Osteocyte (in vitro differentiated cells): ENCODE measurements around the gene CYTH1. TPM values are rescaled to one million over a fixed set of nuclear protein-coding genes. Genes with fewer than 3 reads are reported as not detected.

Experiments
- DNase-seq: peaks from one replicate; pipeline ENCODE4 v3.0.0; 2021; ENCODE audit warnings: mixed read lengths; ENCODE audit not compliant: unreplicated experiment; ENCODE audit errors: extremely low spot score
- H3K27ac Mint-ChIP-seq: one replicate; pipeline ENCODE4 v1.8.0; 2021; ENCODE audit warnings: mild to moderate bottlenecking, mixed read lengths; ENCODE audit not compliant: unreplicated experiment
- H3K27me3 Mint-ChIP-seq: one replicate; pipeline ENCODE4 v1.8.0; 2021; ENCODE audit warnings: mixed read lengths; ENCODE audit not compliant: unreplicated experiment
- H3K36me3 Mint-ChIP-seq: one replicate; pipeline ENCODE4 v1.8.0; 2021; ENCODE audit warnings: mixed read lengths; ENCODE audit not compliant: unreplicated experiment
- H3K4me1 Mint-ChIP-seq: one replicate; pipeline ENCODE4 v1.8.0; 2021; ENCODE audit warnings: mixed read lengths; ENCODE audit not compliant: unreplicated experiment
- H3K4me3 Mint-ChIP-seq: one replicate; pipeline ENCODE4 v1.8.0; 2021; ENCODE audit warnings: mild to moderate bottlenecking, moderate library complexity, mixed read lengths; ENCODE audit not compliant: unreplicated experiment
- H3K9me3 Mint-ChIP-seq: one replicate; pipeline ENCODE4 v1.8.0; 2021; ENCODE audit warnings: mixed read lengths; ENCODE audit not compliant: unreplicated experiment
- CTCF ChIP-seq: fragments of 200-600 bp; sonication (generic); IDR thresholded peaks from 2 replicates; pipeline ENCODE4 v1.5.0; 2021; ENCODE audit warnings: antibody characterized with exemption, mild to moderate bottlenecking, moderate library complexity
- total RNA-seq: library from RNA; stranded (reverse); gene quantifications from 2 replicates; pipeline ENCODE4 v1.2.1, GENCODE V29; 2021

The CYTH1 gene
- total RNA-seq, 1 donor from 2014 or later = 113 TPM

- no peak overlapping the region for H3K4me3 Mint-ChIP-seq
- no peak for DNase-seq
- no peaks in the 10 kb centered on the region for H3K36me3 Mint-ChIP-seq
- no peak for TF ChIP-seq CTCF
- no peaks in the 10 kb centered on the region for H3K27me3 Mint-ChIP-seq
- H3K9me3 Mint-ChIP-seq = no peaks in the 10 kb centered on the region
- H3K27ac Mint-ChIP-seq = no peak overlapping the region
- H3K4me1 Mint-ChIP-seq = no peaks in the 10 kb centered on the region
These were observed 140.8 kb downstream of the CYTH1 start for GRCh38 chr17:78641243-78641642.

- Mint-ChIP-seq H3K27me3 (no peaks in the 10 kb centered on the region), H3K4me3 (no peak overlapping the region), H3K27ac (no peak overlapping the region), H3K4me1 (no peaks in the 10 kb centered on the region), H3K36me3 (no peaks in the 10 kb centered on the region), H3K9me3 (no peaks in the 10 kb centered on the region)
- no peak for DNase-seq
- TF ChIP-seq CTCF = no peak
These were observed 141.4 kb downstream of the CYTH1 start for GRCh38 chr17:78640700-78641099.

- no peak for DNase-seq
- Mint-ChIP-seq H3K27me3 (no peaks in the 10 kb centered on the region), H3K9me3 (no peaks in the 10 kb centered on the region), H3K4me1 (no peaks in the 10 kb centered on the region), H3K27ac (no peak overlapping the region), H3K4me3 (no peak overlapping the region), H3K36me3 (no peaks in the 10 kb centered on the region)
- TF ChIP-seq CTCF = no peak
These were observed 144.2 kb downstream of the CYTH1 start for GRCh38 chr17:78637643-78638420.

DNA sequence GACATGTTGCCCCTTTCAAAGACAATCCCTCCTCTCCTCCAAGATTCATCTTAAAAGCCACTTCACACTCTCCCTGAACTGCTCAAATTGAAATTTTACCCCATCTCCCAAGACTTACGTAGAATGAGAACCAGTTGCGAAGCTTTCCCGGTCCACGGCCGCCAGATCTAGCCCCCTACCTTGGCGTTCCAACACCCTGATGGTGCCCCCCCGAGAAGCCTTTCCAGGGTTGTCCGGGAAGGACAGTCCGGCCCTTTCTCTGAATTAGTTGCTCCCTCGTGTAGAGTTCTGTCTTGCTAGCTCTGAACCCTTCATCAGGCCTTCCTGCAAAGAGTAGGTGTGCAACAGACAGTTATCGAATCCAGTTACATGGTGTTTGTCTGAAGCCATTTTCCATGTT, 144.9 kb downstream of the CYTH1 start:
- no peak for DNase-seq
- no peaks in the 10 kb centered on the region for H3K9me3 Mint-ChIP-seq
- no peak overlapping the region for H3K27ac Mint-ChIP-seq
- TF ChIP-seq CTCF = no peak
- no peak overlapping the region for H3K4me3 Mint-ChIP-seq
- no peaks in the 10 kb centered on the region for H3K4me1 Mint-ChIP-seq
- H3K27me3 Mint-ChIP-seq = no peaks in the 10 kb centered on the region
- no peaks in the 10 kb centered on the region for H3K36me3 Mint-ChIP-seq

GRCh38 chr17:78634154-78634553, 147.9 kb downstream of the CYTH1 start:
- no peak for TF ChIP-seq CTCF
- no peaks in the 10 kb centered on the region for H3K9me3 Mint-ChIP-seq
- H3K4me3 Mint-ChIP-seq = no peak overlapping the region
- H3K4me1 Mint-ChIP-seq = peaks cover 12% of the 10 kb centered on the region
- no peak for DNase-seq
- no peaks in the 10 kb centered on the region for H3K27me3 Mint-ChIP-seq
- no peaks in the 10 kb centered on the region for H3K36me3 Mint-ChIP-seq
- H3K27ac Mint-ChIP-seq = no peak overlapping the region
